ENCODE data around the gene FEM1C.
A peak's percentile ranks its signal among the peaks of the same experiment; 100 is the strongest.

Gene FEM1C

DNA sequence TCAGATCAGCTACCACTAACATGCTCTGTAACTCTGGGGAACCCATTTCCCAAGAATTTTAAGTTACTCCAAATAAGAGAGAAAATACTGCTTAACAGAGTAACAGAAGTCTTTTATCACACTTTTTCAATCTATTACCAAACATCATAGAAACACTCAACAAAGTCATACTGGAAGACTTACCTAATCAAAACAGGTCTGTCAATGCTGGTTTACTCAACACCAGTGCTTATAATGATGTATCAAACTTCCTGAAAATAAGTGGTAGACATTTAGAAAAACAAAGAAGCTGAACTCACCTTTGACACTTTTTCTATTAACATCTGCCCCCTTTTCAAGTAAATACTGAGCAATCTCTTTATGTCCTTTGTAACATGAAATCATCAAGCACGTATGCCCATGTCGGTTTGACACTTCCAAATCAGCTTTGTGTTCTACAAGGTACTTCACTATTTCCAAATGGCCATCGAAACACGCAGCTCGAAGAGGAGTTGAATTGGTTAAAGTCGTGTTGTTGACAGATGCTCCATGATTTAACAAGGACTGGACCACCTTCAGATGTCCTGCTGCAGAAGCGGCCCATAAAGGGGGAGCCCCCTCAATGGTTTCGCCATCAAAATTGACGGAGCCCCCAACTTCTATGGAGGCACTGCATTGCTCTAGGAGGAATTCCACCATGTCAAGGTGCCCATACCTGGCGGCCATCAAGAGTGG, 1.8 kb downstream of the FEM1C start:
- no peaks in the 10 kb centered on the region for H3K9me3 ChIP-seq (ENCODE audit: control insufficient read depth, insufficient read depth, low read depth, low read length)
- CTCF ChIA-PET: interaction anchor here (0.7 to 0.9 kb wide), 2 partner anchors 32 to 283 kb away, joined by 3 read pairs; no protein-coding TSS in a partner anchor
- peaks cover 4 to 46% of the 10 kb centered on the region in 2 experiments; a peak in 2 of 3 replicates for H3K36me3 ChIP-seq (ENCODE audit: control insufficient read depth in 2 of 2, insufficient read depth in 1 of 2, low read length in 2 of 2)
- no peaks in the 10 kb centered on the region; the same call in 1 of the 2 replicates for H3K4me1 ChIP-seq (ENCODE audit: control insufficient read depth, insufficient read depth, low read length)
- no peak for TF ChIP-seq ZNF391 (tag by site-specific recombination; IDR thresholded peaks at IDR 0.05; ENCODE audit: borderline replicate concordance, low read depth)
- 0 out of 2 replicates have a peak, but pooled peaks have one; percentile 13 for TF ChIP-seq YY2 (tag by site-specific recombination; IDR thresholded peaks at IDR 0.05)
- TF ChIP-seq YY1 (tag by site-specific recombination; IDR thresholded peaks at IDR 0.05): 0 out of 2 replicates have a peak, but pooled peaks have one; percentile 54
- TF ChIP-seq SP2 (tag by site-specific recombination; IDR thresholded peaks at IDR 0.05): no peak
- TF ChIP-seq, protein P1, sequence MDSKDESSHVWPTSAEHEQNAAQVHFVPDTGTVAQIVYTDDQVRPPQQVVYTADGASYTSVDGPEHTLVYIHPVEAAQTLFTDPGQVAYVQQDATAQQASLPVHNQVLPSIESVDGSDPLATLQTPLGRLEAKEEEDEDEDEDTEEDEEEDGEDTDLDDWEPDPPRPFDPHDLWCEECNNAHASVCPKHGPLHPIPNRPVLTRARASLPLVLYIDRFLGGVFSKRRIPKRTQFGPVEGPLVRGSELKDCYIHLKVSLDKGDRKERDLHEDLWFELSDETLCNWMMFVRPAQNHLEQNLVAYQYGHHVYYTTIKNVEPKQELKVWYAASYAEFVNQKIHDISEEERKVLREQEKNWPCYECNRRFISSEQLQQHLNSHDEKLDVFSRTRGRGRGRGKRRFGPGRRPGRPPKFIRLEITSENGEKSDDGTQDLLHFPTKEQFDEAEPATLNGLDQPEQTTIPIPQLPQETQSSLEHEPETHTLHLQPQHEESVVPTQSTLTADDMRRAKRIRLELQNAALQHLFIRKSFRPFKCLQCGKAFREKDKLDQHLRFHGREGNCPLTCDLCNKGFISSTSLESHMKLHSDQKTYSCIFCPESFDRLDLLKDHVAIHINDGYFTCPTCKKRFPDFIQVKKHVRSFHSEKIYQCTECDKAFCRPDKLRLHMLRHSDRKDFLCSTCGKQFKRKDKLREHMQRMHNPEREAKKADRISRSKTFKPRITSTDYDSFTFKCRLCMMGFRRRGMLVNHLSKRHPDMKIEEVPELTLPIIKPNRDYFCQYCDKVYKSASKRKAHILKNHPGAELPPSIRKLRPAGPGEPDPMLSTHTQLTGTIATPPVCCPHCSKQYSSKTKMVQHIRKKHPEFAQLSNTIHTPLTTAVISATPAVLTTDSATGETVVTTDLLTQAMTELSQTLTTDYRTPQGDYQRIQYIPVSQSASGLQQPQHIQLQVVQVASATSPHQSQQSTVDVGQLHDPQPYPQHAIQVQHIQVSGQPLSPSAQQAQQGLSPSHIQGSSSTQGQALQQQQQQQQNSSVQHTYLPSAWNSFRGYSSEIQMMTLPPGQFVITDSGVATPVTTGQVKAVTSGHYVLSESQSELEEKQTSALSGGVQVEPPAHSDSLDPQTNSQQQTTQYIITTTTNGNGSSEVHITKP (tag by site-specific recombination; IDR thresholded peaks at IDR 0.05): peak; percentile 67
- POLR2A ChIA-PET: interaction anchor here (0.6 to 1.2 kb wide), 4 partner anchors 20 to 247 kb away, joined by 3 to 4 read pairs (median 4); partner anchors contain the start of gene CCDC112
- H3K27ac ChIP-seq (ENCODE audit: extremely low read depth, low read depth, low read length): no peak overlapping the region
- peak overlapping the region; percentile 87 for H3K4me3 ChIP-seq (ENCODE audit: low read depth, low read length)

- H3K27ac ChIP-seq (ENCODE audit: extremely low read depth, low read depth, low read length): no peak overlapping the region
- no peak for TF ChIP-seq ZNF423 (tag by site-specific recombination; IDR thresholded peaks at IDR 0.05)
- no peak for TF ChIP-seq ZNF223 (tag by site-specific recombination; IDR thresholded peaks at IDR 0.05)
- TF ChIP-seq ZNF654 (tag by site-specific recombination; IDR thresholded peaks at IDR 0.05; ENCODE audit: low read depth): no peak
- TF ChIP-seq ZNF747 (tag by site-specific recombination; IDR thresholded peaks at IDR 0.05): no peak
- TF ChIP-seq ZBTB26 (tag by site-specific recombination; optimal IDR thresholded peaks at IDR 0.05): no peak
- POLR2A ChIA-PET: interaction anchor here (0.6 to 1.2 kb wide), 2 partner anchors 30 to 246 kb away, joined by 3 to 4 read pairs; partner anchors contain the start of gene CCDC112
- H3K4me3 ChIP-seq (ENCODE audit: low read depth, low read length): peak overlapping the region; percentile 87
- no peaks in the 10 kb centered on the region for H3K9me3 ChIP-seq (ENCODE audit: control insufficient read depth, insufficient read depth, low read depth, low read length)
- H3K4me1 ChIP-seq (ENCODE audit: control insufficient read depth, insufficient read depth, low read length): no peaks in the 10 kb centered on the region; the same call in 1 of the 2 replicates
- H3K36me3 ChIP-seq (ENCODE audit: control insufficient read depth in 2 of 2, insufficient read depth in 1 of 2, low read length in 2 of 2): peaks cover 4 to 49% of the 10 kb centered on the region in 2 experiments; a peak in 2 of 3 replicates
- CTCF ChIA-PET: interaction anchor here (0.9 kb wide), 1 partner anchor 33 kb away, joined by 3 read pairs; no protein-coding TSS in a partner anchor
Observed at GRCh38 chr5:115542086-115542485, 2.5 kb downstream of the FEM1C start.

DNA sequence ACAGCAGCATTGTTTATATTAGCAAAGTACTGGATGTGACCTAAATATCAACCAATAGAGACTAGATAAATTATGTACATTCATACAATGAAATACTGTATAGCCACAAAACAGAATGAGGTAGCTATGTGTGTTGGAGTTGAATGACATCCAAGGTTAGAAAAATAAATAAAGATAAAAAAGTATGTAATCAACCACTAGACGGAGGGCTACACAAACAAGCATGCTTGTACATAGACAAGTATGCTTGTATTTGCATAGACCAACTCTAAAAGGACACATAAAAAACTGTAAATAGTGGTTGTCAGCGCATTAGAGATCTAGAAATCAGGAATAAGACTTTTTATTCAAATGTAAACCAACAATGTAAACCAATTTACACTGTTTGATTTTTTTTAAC, 3.0 kb downstream of the FEM1C start:
- ChIA-PET POLR2A (interaction anchor here (0.6 kb wide), 1 partner anchor 304 kb away, joined by 9 read pairs; no protein-coding TSS in a partner anchor), CTCF (no interaction called here)
- H3K27ac ChIP-seq (ENCODE audit: extremely low read depth, low read depth, low read length): no peak overlapping the region
- peaks cover 4 to 54% of the 10 kb centered on the region in 2 experiments; a peak in 2 of 3 replicates for H3K36me3 ChIP-seq (ENCODE audit: control insufficient read depth in 2 of 2, insufficient read depth in 1 of 2, low read length in 2 of 2)
- H3K4me3 ChIP-seq (ENCODE audit: low read depth, low read length): peak overlapping the region; percentile 87
- no peaks in the 10 kb centered on the region for H3K9me3 ChIP-seq (ENCODE audit: control insufficient read depth, insufficient read depth, low read depth, low read length)
- H3K4me1 ChIP-seq (ENCODE audit: control insufficient read depth, insufficient read depth, low read length): no peaks in the 10 kb centered on the region; the same call in 1 of the 2 replicates
- TF ChIP-seq, protein P2, sequence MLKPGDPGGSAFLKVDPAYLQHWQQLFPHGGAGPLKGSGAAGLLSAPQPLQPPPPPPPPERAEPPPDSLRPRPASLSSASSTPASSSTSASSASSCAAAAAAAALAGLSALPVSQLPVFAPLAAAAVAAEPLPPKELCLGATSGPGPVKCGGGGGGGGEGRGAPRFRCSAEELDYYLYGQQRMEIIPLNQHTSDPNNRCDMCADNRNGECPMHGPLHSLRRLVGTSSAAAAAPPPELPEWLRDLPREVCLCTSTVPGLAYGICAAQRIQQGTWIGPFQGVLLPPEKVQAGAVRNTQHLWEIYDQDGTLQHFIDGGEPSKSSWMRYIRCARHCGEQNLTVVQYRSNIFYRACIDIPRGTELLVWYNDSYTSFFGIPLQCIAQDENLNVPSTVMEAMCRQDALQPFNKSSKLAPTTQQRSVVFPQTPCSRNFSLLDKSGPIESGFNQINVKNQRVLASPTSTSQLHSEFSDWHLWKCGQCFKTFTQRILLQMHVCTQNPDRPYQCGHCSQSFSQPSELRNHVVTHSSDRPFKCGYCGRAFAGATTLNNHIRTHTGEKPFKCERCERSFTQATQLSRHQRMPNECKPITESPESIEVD (tag by site-specific recombination; IDR thresholded peaks at IDR 0.05): peak; percentile 48; the same call in 1 of the 2 replicates
- no peak for TF ChIP-seq ZNF274 (IDR thresholded peaks at IDR 0.05; ENCODE audit: low read length)
- no peak for TF ChIP-seq ZNF274 (tag by site-specific recombination; IDR thresholded peaks at IDR 0.05; ENCODE audit: borderline replicate concordance)
- TF ChIP-seq ZNF529 (tag by site-specific recombination; IDR thresholded peaks at IDR 0.05; ENCODE audit: insufficient replicate concordance): no peak
- TF ChIP-seq ZNF701 (tag by site-specific recombination; IDR thresholded peaks at IDR 0.05): no peak
- TF ChIP-seq, protein P3, sequence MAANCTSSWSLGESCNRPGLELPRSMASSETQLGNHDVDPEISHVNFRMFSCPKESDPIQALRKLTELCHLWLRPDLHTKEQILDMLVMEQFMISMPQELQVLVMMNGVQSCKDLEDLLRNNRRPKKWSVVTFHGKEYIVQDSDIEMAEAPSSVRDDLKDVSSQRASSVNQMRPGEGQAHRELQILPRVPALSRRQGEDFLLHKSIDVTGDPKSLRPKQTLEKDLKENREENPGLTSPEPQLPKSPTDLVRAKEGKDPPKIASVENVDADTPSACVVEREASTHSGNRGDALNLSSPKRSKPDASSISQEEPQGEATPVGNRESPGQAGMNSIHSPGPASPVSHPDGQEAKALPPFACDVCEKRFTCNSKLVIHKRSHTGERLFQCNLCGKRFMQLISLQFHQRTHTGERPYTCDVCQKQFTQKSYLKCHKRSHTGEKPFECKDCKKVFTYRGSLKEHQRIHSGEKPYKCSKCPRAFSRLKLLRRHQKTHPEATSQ (tag by site-specific recombination; IDR thresholded peaks at IDR 0.05): no peak
- TF ChIP-seq ZSCAN30 (tag by site-specific recombination; IDR thresholded peaks at IDR 0.05): 0 out of 2 replicates have a peak, but pooled peaks have one; percentile 4
- TF ChIP-seq ZNF514 (tag by site-specific recombination; IDR thresholded peaks at IDR 0.05): no peak
- no peak for TF ChIP-seq ZBTB7A (tag by site-specific recombination; IDR thresholded peaks at IDR 0.05; ENCODE audit: low read depth)
- no peak for TF ChIP-seq ZNF704 (tag by site-specific recombination; IDR thresholded peaks at IDR 0.05)
- TF ChIP-seq SP7 (tag by site-specific recombination; IDR thresholded peaks at IDR 0.05): no peak
